GM18861 (cell line): ENCODE results near the gene CACNB1.
A peak's percentile ranks its signal among the peaks of the same experiment; 100 is the strongest.

Source experiments
- ATAC-seq: cut with Tn5 transposase; IDR thresholded peaks from one replicate; pipeline ENCODE4 v1.9.1; 2021; ENCODE audit not compliant: unreplicated experiment

Gene CACNB1

GRCh38 chr17:39225959-39226683, 28.7 kb upstream of the CACNB1 start:
- ATAC-seq: no peak

DNA sequence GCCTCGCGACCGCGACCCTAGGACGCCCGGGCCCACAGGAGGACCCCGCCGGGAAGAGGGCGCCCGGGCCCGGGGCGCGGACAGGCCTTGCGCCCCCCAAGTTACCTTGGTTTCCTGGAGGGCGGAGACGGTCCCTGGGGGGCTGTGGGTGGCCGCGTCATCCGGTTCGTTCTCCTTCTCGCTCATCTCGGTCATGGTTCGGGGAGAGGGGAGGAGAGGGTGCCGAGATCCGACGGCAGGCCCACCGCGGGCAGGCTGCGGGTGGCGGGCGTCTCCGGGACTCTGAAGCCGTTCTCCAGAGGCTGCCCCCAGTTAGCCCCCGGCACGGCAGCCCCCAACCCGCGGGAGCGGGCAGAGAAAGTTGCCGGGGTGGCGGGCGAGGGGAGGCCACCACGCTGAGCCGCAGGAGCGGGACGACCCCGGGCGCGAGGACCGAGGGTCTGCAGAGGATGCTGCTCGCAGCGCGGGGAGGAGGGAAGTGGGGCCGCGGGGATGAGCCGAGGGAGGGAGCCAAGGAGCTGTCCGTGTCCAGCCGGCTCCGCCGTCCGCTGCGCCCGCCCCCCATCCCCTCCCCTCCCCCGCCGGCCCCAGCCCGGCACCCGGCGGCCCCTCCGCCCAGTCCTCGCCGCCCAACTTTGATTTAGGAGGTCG, 28.0 kb upstream of the CACNB1 start, which contains the start of gene STAC2:
TSS of gene STAC2 (minus strand) at position 638 of the 651 bp plus-strand sequence. CDS start at position 195, 443 bp downstream.
- no peak for ATAC-seq

GRCh38 chr17:39224778-39225307, 27.4 kb upstream of the CACNB1 start:
- ATAC-seq: no peak

DNA sequence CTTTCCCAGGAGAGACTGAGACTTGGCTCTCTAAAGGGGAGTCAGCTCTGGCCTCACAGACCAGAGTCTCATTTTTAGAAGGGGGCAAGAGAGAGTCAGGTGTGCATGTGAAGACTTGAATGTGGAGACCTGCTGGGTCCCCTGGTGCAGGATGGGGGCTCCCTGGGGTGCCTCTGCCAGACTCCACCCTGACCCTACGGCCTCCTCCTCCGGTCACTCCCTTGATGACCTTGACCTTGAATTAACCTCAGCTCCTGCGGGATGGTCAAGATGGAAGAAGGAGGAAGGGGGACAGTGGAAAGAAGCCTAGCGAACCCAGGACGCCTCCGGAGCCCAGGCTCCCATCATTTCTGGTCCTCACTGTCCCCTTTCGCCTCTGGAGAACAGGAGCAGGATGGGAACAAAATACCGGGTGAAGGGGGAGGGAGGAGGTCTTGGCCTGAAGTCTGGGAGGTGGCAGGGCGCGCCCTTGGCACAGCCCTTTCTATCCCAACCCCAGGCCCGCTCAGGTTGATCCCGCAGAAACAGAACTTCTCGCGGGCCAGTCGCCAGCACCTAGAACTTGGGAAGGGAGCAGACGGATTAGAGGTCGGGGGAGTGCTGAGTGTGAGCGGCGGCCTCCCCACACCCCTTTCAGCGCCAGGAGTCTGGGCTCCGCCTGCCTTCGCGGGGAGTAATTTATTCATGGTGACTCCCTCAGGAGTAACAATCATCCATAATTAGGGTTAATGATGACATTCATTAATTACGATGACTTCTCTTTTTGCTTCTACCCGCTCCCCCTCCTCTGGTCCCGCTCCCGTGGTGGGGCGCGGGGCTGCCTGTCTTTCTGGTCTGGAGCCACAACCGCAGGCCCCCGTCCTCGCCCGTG, 26.7 kb upstream of the CACNB1 start:
- ATAC-seq: no peak

- no peak for ATAC-seq
Observed at GRCh38 chr17:39222866-39223834, 25.7 kb upstream of the CACNB1 start.

DNA sequence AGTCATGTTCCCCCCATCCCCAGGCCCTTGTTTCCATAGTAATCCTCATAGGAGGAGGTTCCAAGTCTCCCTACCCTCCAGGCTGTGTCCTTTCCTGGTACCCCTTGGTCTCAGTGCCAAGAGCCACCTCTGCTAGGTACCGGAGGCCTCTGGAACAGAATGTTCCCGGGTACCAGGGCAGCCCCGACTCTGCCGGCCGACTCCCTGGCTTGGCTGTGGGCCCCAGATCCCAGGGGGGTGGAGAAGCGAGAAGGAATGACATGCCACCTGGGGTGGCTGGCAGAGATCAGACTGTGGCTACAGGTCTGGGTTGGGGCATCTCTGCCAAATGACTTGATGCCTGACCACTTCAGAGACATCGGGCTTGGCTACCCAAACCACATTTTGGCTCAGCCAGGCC, 24.7 kb upstream of the CACNB1 start:
- no peak for ATAC-seq

DNA sequence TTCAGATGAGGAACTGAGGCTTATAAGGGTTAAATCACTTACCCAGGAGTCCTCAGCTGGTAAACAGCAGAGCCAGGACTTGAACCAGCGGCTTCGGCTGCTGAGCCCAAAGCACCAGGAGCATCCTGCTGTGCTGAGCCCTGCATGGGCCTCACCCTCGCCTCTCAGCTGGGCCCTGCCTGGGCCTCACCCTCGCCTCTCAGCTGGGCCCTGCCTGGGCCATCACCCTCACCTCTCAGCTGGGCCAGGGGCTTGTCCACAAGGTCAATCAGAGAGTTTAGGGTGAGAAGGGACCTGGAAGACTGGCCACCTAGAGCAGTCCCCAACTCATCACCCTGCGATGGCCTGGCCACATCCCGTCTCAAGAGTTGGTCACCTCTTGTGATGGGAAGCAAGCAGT, 24.1 kb upstream of the CACNB1 start:
- no peak for ATAC-seq

DNA sequence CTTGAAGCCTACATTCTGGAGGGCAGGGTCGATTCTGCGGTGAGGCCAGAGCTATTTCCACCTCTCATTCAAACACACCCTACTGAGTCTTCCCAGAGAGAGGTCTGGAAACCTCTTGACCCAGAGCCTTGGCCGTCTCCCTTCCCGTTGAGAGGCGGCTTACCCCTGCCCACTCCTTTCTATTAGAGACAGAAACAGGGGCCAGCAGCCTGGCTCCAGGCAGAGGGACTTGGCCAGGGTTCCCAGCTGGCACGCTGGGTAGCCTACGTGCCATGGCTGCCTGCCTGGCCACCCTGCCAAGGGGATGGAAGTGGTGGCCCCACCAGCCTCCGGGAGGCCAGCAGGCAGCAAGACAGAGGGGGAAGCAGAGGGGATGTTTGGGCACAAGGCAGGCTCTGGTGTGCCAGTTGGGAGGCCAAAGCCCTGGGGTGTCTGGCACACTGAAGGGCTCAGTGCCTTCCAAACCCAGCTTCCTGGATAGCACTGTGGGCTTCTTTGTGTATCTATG, 22.2 kb upstream of the CACNB1 start:
- no peak for ATAC-seq

DNA sequence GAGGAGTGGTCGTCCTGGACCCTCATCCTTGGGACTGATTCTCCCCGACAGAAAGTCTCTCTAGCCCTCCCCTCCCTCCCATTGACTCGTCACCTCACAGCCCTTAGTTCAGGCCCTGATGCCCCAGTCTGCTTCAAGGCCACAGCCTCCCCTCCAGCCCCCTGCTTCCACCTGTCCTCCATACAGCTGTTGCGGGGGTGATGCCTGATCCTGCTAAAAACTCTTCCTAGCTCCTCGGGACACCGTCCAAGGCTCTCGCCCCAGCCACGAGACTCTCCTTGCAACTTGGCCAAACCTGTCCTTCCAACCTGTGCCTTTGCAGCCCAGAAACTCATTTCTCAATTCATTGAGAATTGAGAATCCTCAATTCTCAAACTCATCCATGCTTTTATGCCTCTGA, 21.4 kb upstream of the CACNB1 start:
- no peak for ATAC-seq

DNA sequence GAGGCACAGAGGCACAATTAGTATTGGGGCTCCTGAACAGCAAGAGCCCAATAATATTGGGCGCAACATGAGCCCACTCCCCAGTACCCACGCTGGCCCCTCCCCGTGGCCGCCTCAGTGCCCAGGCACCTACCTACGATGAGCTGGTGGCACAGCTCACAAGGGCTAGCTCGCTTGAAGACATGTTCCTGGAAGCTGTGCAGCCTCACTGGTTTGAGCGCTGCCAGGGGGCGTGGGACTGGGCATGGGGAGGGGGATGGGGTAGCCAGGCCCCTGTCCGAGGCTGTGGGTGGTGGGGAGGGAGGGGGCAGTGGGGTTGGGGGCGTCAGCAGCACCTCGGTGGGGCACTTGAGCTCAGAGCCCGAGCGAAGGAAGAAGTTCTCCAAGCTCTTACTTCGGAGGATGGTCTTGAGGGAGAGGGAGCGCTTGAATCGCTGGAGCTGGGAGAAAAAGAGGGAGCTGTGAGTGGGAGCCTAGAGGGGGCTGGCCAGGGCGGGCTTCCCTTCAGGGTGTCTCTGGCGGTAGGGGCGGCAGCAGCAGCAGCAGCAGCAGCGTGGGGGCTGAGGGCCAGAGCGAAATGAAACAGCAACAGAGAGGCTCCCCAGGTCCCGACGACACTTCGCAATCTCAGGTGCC, 20.4 kb upstream of the CACNB1 start:
- no peak for ATAC-seq

- ATAC-seq: no peak
Observed at GRCh38 chr17:39213852-39214251, 16.4 kb upstream of the CACNB1 start.

DNA sequence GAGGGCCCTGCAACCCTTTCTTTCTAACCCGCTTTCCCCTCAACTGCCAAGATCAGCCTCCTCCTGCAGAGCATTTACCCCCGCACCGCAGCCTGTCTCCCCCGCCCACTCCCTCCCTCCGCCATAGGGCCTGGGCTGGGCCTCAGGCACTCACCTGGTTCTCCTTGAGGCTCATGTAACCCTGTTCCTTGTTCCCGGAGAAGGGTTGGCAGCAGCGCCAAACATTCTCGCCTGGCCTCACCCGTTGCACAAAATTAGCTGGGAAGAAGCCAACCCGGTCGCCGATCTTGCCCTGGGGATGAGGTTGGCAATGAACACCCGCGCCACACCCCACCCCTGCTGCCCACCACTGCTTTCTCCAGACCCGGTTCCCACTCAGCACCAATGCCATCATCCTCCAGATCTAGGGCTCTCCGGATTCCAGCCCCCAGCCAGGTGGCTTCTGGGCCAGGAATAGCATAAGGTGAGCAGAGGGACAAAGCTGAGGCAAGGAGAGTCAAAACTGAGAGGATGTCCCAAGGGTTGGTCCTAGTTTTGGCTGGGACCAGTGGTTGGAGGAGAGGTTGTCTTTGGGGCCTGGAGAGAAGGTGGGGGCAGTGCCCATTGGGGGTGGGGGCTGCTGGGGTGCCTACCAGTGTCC, 15.5 kb upstream of the CACNB1 start:
- no peak for ATAC-seq

- no peak for ATAC-seq
Observed at GRCh38 chr17:39212195-39212810, 14.8 kb upstream of the CACNB1 start.

- no peak for ATAC-seq
Observed at GRCh38 chr17:39210093-39210434, 12.6 kb upstream of the CACNB1 start.

- ATAC-seq: no peak
Observed at GRCh38 chr17:39209317-39210092, 12.0 kb upstream of the CACNB1 start.

- peak; percentile 54 for ATAC-seq
Observed at GRCh38 chr17:39208893-39209292, 11.4 kb upstream of the CACNB1 start.

- ATAC-seq: no peak
Observed at GRCh38 chr17:39208136-39208535, 10.7 kb upstream of the CACNB1 start.

DNA sequence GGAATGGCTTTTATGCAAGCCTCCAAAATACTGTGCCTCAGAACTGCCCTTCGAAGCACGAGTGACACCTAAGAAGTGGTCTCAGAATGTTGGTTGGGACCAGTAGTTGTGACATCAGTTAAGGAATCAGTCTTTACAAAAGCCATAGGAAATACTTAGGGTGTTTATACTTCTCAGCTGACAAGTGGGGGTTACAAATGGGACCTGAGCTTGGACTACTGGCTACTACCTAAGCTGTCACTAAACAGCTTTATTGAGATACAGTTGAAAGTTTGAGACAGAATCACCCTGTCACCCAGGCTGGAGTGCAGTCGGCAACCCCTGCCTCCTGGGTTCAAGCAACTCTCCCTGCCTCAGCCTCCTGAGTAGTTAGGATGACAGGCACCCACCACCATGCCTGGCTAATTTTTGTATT, 7.7 kb upstream of the CACNB1 start:
- ATAC-seq: no peak
